Sigmoid colon (tissue), 7 donors: ENCODE data around the gene ZC3HAV1. TPM values are rescaled to one million over a fixed set of nuclear protein-coding genes. Genes with fewer than 3 reads are reported as not detected.
"Not testable (repeated sequence)": the region's sequence is repeated elsewhere in the genome, so short reads cannot be mapped to it uniquely, and the experiment has no call there.

Experiments
- DNase-seq: peaks from one replicate; pipeline ENCODE4 v3.0.0-alpha.2; 2019
- H3K27ac ChIP-seq, 4 donors: fragments of 200-600 bp; sonication (generic); one replicate each; pipeline ENCODE4 v1.5.1; 2016 to 2019; ENCODE audit warnings: mild to moderate bottlenecking in 1 of 4
- H3K27me3 ChIP-seq, 3 donors: fragments of 200-600 bp; sonication (generic); one replicate each; pipeline ENCODE4 v1.5.1; 2019; ENCODE audit warnings: mild to moderate bottlenecking in 1 of 3
- H3K36me3 ChIP-seq, 4 donors: fragments of 200-600 bp; sonication (generic); one replicate each; pipeline ENCODE4 v1.5.1; 2016 to 2019
- H3K4me1 ChIP-seq, 4 donors: fragments of 200-600 bp; sonication (generic); one replicate each; pipeline ENCODE4 v1.5.1; 2017 to 2019
- H3K4me3 ChIP-seq, 4 donors: fragments of 200-600 bp; sonication (generic); one replicate each; pipeline ENCODE4 v1.5.1; 2017 to 2019; ENCODE audit warnings: mild to moderate bottlenecking in 2 of 4, moderate library complexity in 1 of 4
- H3K9me3 ChIP-seq, 4 donors: fragments of 200-600 bp in 3 of 4; sonication (generic) in 3 of 4; one replicate each; pipeline versions ENCODE4 v1.5.1 to v1.6.1; 2013 to 2019
- CTCF ChIP-seq, 4 experiments: fragments of 450-650 bp in 3 of 4; fragments of 200-600 bp in 1 of 4; IDR thresholded peaks; one replicate each; pipeline ENCODE4 v1.5.1; 2016 to 2019; ENCODE audit warnings: antibody characterized with exemption in 4 of 4, mild to moderate bottlenecking in 3 of 4, moderate library complexity in 2 of 4
- EP300 ChIP-seq, 4 donors: sonication (generic); formaldehyde crosslinking; IDR thresholded peaks; one replicate each; pipeline ENCODE4 v1.6.1; 2017; ENCODE audit warnings: antibody characterized with exemption in 4 of 4
- POLR2A ChIP-seq, 2 donors: fragments of 450-650 bp; IDR thresholded peaks; one replicate each; pipeline ENCODE4 v1.6.1; 2016; ENCODE audit warnings: antibody characterized with exemption in 2 of 2, mild to moderate bottlenecking in 2 of 2, moderate library complexity in 2 of 2
- POLR2AphosphoS5 ChIP-seq, 4 donors: sonication (generic); formaldehyde crosslinking; IDR thresholded peaks; one replicate each; pipeline ENCODE4 v1.6.1; 2017; ENCODE audit warnings: antibody characterized with exemption in 4 of 4
- WGBS, 2 donors: extraction: QIAGEN DNeasy Blood & Tissue Kit; methylation state at CpG; one replicate each; pipeline ENCODE4 v1.1.7; 2013; 5-methylcytosine and 5-hydroxymethylcytosine counted together
- intact Hi-C: fragments of 100-400 bp; cut with DNase I; formaldehyde crosslinking; loops from one replicate; pipeline ENCODE4 v1.15.1; 2023
- polyA plus RNA-seq, 3 donors: library from polyadenylated mRNA; stranded (reverse); fragments of 200-250 nt; gene quantifications; one replicate each; pipeline ENCODE4 v1.2.3, GENCODE V29; 2013
- total RNA-seq, 4 donors: library from RNA; depleted of rRNA; stranded (reverse); fragments of >200 nt; gene quantifications; one replicate each; pipeline ENCODE4 v1.1.0, GENCODE V29; 2016
- donor health status: healthy with polysubstance abuse.
- donor health status: Bipolar disorder and iron deficiency.
- donor health status: healthy.

ZC3HAV1 gene
- total and polyA plus RNA-seq, 7 donors, result 4.2 to 29.1 (median 23.4) TPM

GRCh38 chr7:139105484-139105883 lies 4.0 kb downstream of the ZC3HAV1 start:
- no peak for TF ChIP-seq EP300 (IDR thresholded peaks at IDR 0.05)
- TF ChIP-seq POLR2A (IDR thresholded peaks at IDR 0.05), result no peak
- no peak for TF ChIP-seq POLR2AphosphoS5 (IDR thresholded peaks at IDR 0.05)
- TF ChIP-seq CTCF (IDR thresholded peaks at IDR 0.05), result no peak
- DNase-seq, result no peak
- Histone ChIP-seq H3K27me3 (no peaks in the 10 kb centered on the region), H3K9me3 (no peaks in the 10 kb centered on the region), H3K4me3 (no peak overlapping the region), H3K27ac (peak overlapping the region in 1 of 4 donors; percentile 91), H3K4me1 (peaks cover 0 to 33% (median 27%) of the 10 kb centered on the region in 4 donors), H3K36me3 (no peaks in the 10 kb centered on the region)
- WGBS, 2 donors, result 37 to 70% methylated on average over 3 of the region's 3 CpGs
- intact Hi-C loops, result loop anchor here (2.0 kb wide), 1 partner anchor 125 kb away; the partner anchor contains the start of gene UBN2

GRCh38 chr7:139104091-139104450 lies 5.4 kb downstream of the ZC3HAV1 start:
- Histone ChIP-seq H3K27ac (peak overlapping the region in 2 of 4 donors; percentile 7 to 21), H3K4me3 (peak overlapping the region in 1 of 4 donors; percentile 18), H3K27me3 (no peaks in the 10 kb centered on the region), H3K9me3 (no peaks in the 10 kb centered on the region), H3K4me1 (peaks cover 0 to 29% (median 24%) of the 10 kb centered on the region in 4 donors), H3K36me3 (no peaks in the 10 kb centered on the region)
- WGBS, 2 donors, result 40 to 82% methylated on average over 8 of the region's 8 CpGs
- no peak for TF ChIP-seq POLR2AphosphoS5 (IDR thresholded peaks at IDR 0.05)
- intact Hi-C loops, result loop anchor here (2.0 kb wide), 1 partner anchor 127 kb away; the partner anchor contains the start of gene UBN2
- no peak for DNase-seq

GRCh38 chr7:139103057-139103815 lies 6.3 kb downstream of the ZC3HAV1 start:
- 57 to 79% methylated on average over 5 of the region's 5 CpGs for WGBS, 2 donors
- Histone ChIP-seq H3K27ac (peak overlapping the region in 1 of 4 donors; percentile 7), H3K4me1 (peaks cover 0 to 30% (median 24%) of the 10 kb centered on the region in 4 donors), H3K36me3 (no peaks in the 10 kb centered on the region), H3K9me3 (no peaks in the 10 kb centered on the region), H3K4me3 (no peak overlapping the region), H3K27me3 (no peaks in the 10 kb centered on the region)
- intact Hi-C loops, result no loop called here
- no peak for DNase-seq
- TF ChIP-seq EP300 (IDR thresholded peaks at IDR 0.05) (no peak), POLR2A (IDR thresholded peaks at IDR 0.05) (no peak), CTCF (IDR thresholded peaks at IDR 0.05) (no peak), POLR2AphosphoS5 (IDR thresholded peaks at IDR 0.05) (no peak)

- WGBS, 2 donors, result 58 to 80% methylated on average over 2 of the region's 4 CpGs
- H3K36me3 ChIP-seq, H3K27me3 ChIP-seq, H3K27ac ChIP-seq, H3K4me3 ChIP-seq, DNase-seq, H3K9me3 ChIP-seq, intact Hi-C loops: not testable (repeated sequence)
- peaks cover 0 to 17% (median 10%) of the 10 kb centered on the region in 4 donors for H3K4me1 ChIP-seq
These were observed 7.8 kb downstream of the ZC3HAV1 start for GRCh38 chr7:139101637-139102158.

- intact Hi-C loops, result no loop called here
- Histone ChIP-seq H3K27ac (no peak overlapping the region), H3K4me1 (peaks cover 0 to 12% (median 3%) of the 10 kb centered on the region in 4 donors), H3K36me3 (no peaks in the 10 kb centered on the region), H3K9me3 (no peaks in the 10 kb centered on the region), H3K27me3 (no peaks in the 10 kb centered on the region), H3K4me3 (no peak overlapping the region)
- no peak for TF ChIP-seq CTCF (IDR thresholded peaks at IDR 0.05)
- TF ChIP-seq POLR2A (IDR thresholded peaks at IDR 0.05), result no peak
- TF ChIP-seq EP300 (IDR thresholded peaks at IDR 0.05), result no peak
- TF ChIP-seq POLR2AphosphoS5 (IDR thresholded peaks at IDR 0.05), result no peak
- no peak for DNase-seq
- WGBS, 2 donors, result 80 to 86% methylated on average over 8 of the region's 8 CpGs
These were observed 10.2 kb downstream of the ZC3HAV1 start for GRCh38 chr7:139099172-139099947.
